22Rv1 (cell line): Measurements from ENCODE around the gene IL1R1.

ENCODE experiments used
- H3K27ac ChIP-seq: fragments of 450-650 bp; 2 replicates; pipeline ENCODE4 v1.5.1; 2017
- CTCF ChIP-seq: fragments of 450-650 bp; IDR thresholded peaks from 2 replicates; pipeline ENCODE4 v1.5.1; 2017; ENCODE audit warnings: mild to moderate bottlenecking
- ZFX ChIP-seq: fragments of 450-650 bp; IDR thresholded peaks from 2 replicates; pipeline ENCODE4 v1.6.1; 2017; ENCODE audit warnings: antibody characterized with exemption, borderline replicate concordance

The IL1R1 gene

GRCh38 chr2:102177814-102178478, 35.4 kb downstream of the IL1R1 start:
- no peak for TF ChIP-seq ZFX
- no peak for TF ChIP-seq CTCF
- no peak overlapping the region for H3K27ac ChIP-seq

GRCh38 chr2:102179061-102179460, 36.5 kb downstream of the IL1R1 start:
- no peak for TF ChIP-seq ZFX
- no peak for TF ChIP-seq CTCF
- H3K27ac ChIP-seq = no peak overlapping the region

GRCh38 chr2:102179788-102180686, 37.5 kb downstream of the IL1R1 start:
- H3K27ac ChIP-seq = no peak overlapping the region
- no peak for TF ChIP-seq CTCF
- TF ChIP-seq ZFX = no peak

- TF ChIP-seq ZFX (no peak), CTCF (no peak)
- no peak overlapping the region for H3K27ac ChIP-seq
Measured at GRCh38 chr2:102180687-102180999, 38.1 kb downstream of the IL1R1 start.

- H3K27ac ChIP-seq = no peak overlapping the region
- TF ChIP-seq CTCF = no peak
- TF ChIP-seq ZFX = no peak
Measured at GRCh38 chr2:102181376-102181775, 38.8 kb downstream of the IL1R1 start.

GRCh38 chr2:102181919-102182635, 39.5 kb downstream of the IL1R1 start:
- TF ChIP-seq ZFX = no peak
- TF ChIP-seq CTCF = no peak
- H3K27ac ChIP-seq = no peak overlapping the region

GRCh38 chr2:102184018-102184417, 41.5 kb downstream of the IL1R1 start:
- TF ChIP-seq ZFX (no peak), CTCF (no peak)
- no peak overlapping the region for H3K27ac ChIP-seq
